CD4-positive, alpha-beta T cell treated with Interleukin-17A for 4 hours (primary cell): ENCODE results near the gene MAML1.
A peak's percentile ranks its signal among the peaks of the same experiment; 100 is the strongest.
"Not testable (repeated sequence)": the region's sequence is repeated elsewhere in the genome, so short reads cannot be mapped to it uniquely, and the experiment has no call there.

Experiments
- DNase-seq: peaks from one replicate; pipeline ENCODE4 v3.0.0-alpha.2; 2020; ENCODE audit warnings: mixed read lengths

The MAML1 gene

GRCh38 chr5:179769796-179770195 lies 37.2 kb downstream of the MAML1 start:
- no peak for DNase-seq

GRCh38 chr5:179771311-179771895 lies 38.8 kb downstream of the MAML1 start:
- no peak for DNase-seq

DNA sequence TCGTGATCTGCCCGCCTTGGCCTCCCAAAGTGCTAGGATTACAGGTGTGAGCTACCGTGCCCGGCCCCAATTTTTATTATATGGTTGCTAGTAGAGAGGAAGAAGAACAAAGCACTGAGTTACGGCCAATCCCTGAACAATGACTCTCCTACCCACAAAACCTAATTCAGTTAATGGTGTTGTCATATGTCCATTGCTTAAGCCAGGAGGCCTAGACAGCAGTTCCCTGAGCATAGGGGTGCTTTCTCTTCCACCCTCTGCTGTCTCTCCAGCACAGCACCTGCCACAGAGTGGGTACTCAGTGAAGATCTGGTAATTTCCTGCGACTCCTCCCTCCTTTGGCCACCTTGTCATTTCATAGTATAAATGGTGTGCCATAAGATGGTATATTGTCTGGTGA lies 39.7 kb downstream of the MAML1 start:
- no peak for DNase-seq

DNA sequence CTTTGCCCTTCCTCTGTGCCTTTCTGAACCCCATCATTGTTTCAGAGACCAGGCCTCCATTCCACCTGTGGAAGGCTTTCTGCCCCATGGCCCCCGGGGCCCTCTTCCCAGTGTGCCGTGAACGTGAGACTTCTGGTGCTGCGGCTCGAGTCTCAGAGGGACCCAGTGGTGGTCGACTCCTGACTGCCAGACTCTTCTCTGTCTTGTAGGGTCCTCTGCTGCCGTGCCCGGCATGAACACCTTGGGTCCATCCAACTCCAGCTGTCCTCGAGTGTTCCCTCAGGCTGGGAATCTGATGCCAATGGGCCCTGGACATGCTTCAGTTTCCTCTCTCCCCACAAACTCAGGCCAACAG lies 41.0 kb downstream of the MAML1 start:
- no peak for DNase-seq

GRCh38 chr5:179774442-179774841 lies 41.8 kb downstream of the MAML1 start:
- no peak for DNase-seq

GRCh38 chr5:179776411-179776938 lies 43.9 kb downstream of the MAML1 start:
- no peak for DNase-seq

DNA sequence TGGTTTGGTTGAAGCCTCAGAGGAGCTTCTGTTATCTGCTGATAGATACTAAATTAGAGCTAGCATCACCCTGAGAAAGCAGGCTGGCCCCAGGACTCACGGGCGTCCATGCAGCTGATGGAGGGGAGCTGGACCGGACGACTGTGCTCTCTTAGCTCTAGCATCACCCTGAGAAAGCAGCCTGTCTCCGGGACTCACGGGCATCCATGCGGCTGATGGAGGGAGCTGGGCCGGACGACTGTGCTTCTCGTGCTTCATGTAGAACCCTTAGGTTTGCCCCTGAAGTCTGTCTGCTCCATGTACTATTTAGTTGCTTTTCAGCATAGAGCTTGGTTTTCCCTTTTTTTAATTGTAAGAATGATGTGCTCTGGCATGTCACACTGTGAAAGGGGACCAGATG lies 44.8 kb downstream of the MAML1 start:
- no peak for DNase-seq

DNA sequence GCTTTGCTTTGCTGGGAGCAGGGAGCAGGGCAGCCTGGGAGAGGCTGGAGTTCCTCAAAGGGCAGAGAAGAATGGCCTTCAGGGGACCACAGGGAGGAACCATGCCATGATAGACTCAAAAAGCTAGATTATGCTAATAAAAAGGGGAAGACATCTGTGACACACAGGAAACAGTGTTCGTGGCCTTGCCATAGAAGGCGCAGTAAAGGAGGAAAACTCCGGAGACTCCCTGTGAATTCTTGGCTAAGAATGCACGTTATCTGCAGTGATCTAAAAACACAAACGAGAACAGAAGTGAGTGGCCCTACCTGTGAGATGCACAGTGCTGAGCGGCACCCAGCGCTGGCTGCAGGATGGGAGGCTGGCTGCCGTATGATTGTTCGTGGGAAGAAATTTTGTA lies 45.3 kb downstream of the MAML1 start:
- no peak for DNase-seq

- DNase-seq = no peak
Measured at GRCh38 chr5:179778591-179778990, 46.0 kb downstream of the MAML1 start.

GRCh38 chr5:179779826-179780225 lies 47.2 kb downstream of the MAML1 start:
- DNase-seq = no peak

DNA sequence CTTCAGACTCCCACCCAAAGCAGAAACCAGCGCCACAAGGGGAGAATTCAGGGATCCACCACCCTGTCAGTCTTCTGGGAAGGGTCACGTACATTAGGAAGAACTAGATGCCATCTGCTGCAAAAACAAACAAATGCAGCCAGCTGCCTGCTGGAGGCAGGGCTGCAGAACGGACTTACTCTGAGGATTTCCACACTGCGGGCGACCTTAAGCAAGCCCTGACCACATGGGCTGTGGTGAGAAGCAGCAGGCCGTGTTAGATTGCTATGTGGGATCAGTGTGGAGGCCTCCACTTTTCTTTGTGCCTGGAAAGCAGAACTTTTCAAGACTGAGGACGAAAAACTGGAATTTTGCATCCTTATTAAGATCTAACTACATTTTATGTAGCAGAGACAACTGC lies 47.7 kb downstream of the MAML1 start:
- no peak for DNase-seq

GRCh38 chr5:179781846-179782245 lies 49.2 kb downstream of the MAML1 start:
- no peak for DNase-seq

DNA sequence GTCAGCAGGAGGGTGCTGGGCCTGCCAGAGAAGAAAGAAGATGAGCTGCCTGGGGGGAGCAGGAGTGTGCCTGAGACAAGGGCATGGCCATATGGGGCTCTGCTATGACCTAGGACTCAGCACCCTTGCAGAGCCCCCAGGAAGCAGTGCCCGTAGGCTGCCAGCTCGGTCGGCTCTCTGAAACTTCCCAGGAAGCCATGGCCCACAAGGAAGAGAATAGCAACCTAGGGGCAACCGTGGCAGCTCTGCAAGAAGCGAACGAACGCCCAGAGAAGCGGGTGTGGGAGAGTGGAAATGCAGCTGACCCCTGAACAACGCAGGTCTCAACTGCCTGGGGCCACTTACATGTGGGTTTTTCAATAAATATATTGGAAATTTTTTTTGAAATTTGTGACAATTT lies 50.5 kb downstream of the MAML1 start:
- DNase-seq = no peak

GRCh38 chr5:179786861-179787260 lies 54.2 kb downstream of the MAML1 start:
- DNase-seq = no peak

- no peak for DNase-seq
Measured at GRCh38 chr5:179788193-179788854, 55.7 kb downstream of the MAML1 start.

- not testable (repeated sequence) for DNase-seq
Measured at GRCh38 chr5:179789278-179789677, 56.7 kb downstream of the MAML1 start.

GRCh38 chr5:179791881-179792611 lies 59.4 kb downstream of the MAML1 start:
- no peak for DNase-seq

GRCh38 chr5:179792612-179793467 lies 60.2 kb downstream of the MAML1 start:
- no peak for DNase-seq

- DNase-seq = peak; percentile 73
Measured at GRCh38 chr5:179793468-179794139, 61.0 kb downstream of the MAML1 start, which contains the start of gene LTC4S. TSS of gene LTC4S (plus strand) at chr5:179793986. CDS start at chr5:179794081, 95 bp downstream.

DNA sequence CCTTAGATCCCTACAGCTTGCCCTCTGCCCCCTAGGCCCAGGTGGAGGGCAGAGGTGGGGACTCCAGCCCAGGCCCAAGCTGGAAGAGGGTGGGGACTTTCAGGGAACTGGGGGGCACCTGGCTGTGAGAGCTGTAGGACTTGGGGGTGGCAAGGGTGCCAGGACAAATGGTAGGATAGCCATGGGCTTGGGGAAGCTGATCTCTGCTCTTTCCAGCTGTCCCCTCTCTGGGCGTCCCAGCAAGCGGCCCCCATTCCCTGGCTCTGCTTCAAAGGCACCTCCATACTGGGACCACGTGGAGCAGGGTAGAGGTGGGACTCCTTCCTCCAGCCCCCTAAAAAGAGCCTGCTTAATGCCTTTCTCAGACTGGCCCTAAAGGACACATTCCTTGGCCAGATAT lies 61.5 kb downstream of the MAML1 start:
- no peak for DNase-seq

DNA sequence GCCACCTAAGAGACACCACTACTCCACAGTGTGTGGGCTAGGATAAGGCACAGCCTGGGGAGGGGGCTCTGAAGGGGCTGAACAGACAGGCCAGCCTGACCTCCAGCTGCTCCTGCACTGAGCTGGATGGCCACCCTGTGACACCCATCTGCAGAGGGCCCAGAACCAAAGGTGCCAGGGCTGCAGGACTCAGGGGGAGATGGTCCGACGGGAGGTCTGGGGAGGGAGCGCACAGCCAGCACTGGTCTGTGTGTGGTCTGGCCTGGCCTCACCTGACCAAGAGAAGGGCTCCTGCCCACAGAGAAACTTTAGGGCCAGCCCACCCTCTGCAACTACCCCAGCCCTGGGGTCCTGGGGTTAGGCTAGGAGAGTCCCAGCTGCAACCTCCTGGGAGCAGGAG lies 62.0 kb downstream of the MAML1 start:
- no peak for DNase-seq
